ENCODE data around the gene MRPS34.

Gene MRPS34

DNA sequence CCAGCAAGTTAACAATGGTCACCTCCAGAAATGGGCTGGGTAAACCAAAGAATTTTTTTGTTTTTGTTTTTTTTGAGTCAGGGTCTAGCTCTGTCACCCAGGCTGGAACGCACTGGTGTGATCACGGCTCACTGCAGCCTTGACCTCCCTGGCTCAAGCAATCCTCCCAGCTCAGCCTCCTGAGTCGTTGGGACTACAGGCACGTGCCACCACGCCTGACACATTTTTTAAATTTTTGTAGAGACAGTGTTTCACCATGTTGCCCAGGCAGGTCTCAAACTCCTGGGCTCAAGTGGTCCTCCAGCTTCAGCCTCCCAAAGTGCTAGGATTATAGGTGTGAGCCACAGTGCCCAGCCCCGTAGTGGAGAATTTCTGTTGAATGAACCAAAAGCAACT, 7.7 kb upstream of the MRPS34 start:
- TF ChIP-seq TAF1 (IDR thresholded peaks at IDR 0.05; ENCODE audit: borderline replicate concordance, insufficient read depth, low read length), result no peak
- TF ChIP-seq FOXP2 (optimal IDR thresholded peaks at IDR 0.05; ENCODE audit: borderline replicate concordance, extremely low read depth, extremely low read length, insufficient read depth), result no peak
- TF ChIP-seq POLR2AphosphoS5 (IDR thresholded peaks at IDR 0.05; ENCODE audit: low read depth, low read length), result no peak
- no peak for TF ChIP-seq REST (IDR thresholded peaks at IDR 0.05; ENCODE audit: insufficient read depth in 1 of 2, low read depth in 2 of 2, low read length in 2 of 2)
- TF ChIP-seq SIN3A (IDR thresholded peaks at IDR 0.05; ENCODE audit: borderline replicate concordance, insufficient read depth, low read length), result no peak

- TF ChIP-seq FOXP2 (optimal IDR thresholded peaks at IDR 0.05; ENCODE audit: borderline replicate concordance, extremely low read depth, extremely low read length, insufficient read depth) (no peak), REST (IDR thresholded peaks at IDR 0.05; ENCODE audit: insufficient read depth in 1 of 2, low read depth in 2 of 2, low read length in 2 of 2) (no peak), TAF1 (IDR thresholded peaks at IDR 0.05; ENCODE audit: borderline replicate concordance, insufficient read depth, low read length) (no peak), POLR2AphosphoS5 (IDR thresholded peaks at IDR 0.05; ENCODE audit: low read depth, low read length) (0 out of 2 replicates have a peak, but pooled peaks have one; percentile 17), SIN3A (IDR thresholded peaks at IDR 0.05; ENCODE audit: borderline replicate concordance, insufficient read depth, low read length) (no peak)
These were observed 7.1 kb upstream of the MRPS34 start for GRCh38 chr16:1779741-1780676.

DNA sequence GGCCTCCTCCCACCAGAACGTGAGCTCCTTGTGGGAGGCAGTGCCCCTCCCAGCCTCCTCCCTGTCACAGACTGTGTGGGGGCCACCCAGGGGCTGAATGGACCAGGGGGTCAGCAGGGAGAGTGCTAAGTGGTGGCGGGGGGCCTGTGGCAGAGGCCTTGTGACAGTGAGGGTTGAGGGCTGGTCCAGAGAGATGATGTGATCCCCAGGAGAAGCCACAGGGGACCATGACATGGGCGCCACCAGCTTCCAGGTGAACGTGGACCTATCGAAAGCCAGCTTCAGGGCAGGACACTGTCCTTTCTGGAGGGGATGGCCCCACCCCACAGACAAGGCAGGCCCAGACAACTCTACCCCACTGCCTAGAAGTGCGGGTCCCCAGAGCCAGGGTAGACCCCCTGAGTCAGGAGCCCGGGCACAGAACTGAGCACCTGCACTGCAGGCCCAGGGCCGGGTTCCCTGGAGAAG, 6.3 kb upstream of the MRPS34 start:
- TF ChIP-seq TAF1 (IDR thresholded peaks at IDR 0.05; ENCODE audit: borderline replicate concordance, insufficient read depth, low read length) (no peak), POLR2AphosphoS5 (IDR thresholded peaks at IDR 0.05; ENCODE audit: low read depth, low read length) (peak; percentile 8; the same call in 1 of the 2 replicates)

DNA sequence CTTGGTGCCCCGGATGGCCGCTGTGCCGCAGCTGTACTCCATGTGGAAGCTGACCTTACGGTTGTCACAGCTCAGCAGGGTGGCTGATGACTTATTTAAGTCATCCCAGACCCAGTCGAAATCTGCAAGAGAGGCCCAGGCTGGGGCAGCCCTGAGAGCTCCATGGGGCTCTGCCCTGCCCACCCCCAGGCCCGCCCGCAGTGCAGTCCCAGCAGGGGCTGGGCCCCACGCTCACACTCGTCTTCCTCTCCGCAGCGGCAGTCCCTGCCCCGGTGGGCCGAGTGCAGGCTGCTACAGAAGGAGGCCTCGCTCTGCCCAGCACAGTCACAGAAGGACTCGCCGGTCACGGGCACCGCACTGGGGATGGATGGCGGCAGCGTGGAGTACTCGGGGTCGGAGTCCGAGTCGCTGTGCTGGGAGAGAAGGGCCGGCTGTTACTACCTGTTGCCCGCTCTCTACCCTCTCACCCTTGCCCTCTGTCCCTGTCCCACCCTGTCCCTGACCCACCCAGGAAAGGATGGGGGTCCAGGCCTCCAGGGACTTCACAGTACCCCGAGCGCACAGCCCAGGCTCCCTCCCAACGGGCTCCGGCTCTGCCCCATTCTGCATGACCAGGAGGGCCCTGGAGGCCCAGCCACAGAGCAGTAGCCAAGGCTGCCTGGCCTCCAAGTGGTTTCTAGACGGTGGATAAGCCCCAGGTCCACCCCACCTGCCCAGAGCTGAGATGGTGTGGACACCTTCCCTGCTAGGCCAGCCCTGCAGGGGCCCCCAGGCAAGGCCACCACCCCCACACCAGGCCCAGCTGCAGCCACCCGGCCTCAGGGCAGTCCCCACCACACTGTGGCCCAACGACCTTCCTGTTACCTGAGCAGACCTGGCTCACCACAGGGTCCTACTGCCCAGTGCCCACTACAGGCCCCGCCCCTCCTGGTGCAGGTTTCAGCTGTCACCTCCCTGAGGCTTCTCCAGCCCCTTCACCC, 5.6 kb upstream of the MRPS34 start:
- TF ChIP-seq FOXP2 (optimal IDR thresholded peaks at IDR 0.05; ENCODE audit: borderline replicate concordance, extremely low read depth, extremely low read length, insufficient read depth) (no peak), REST (IDR thresholded peaks at IDR 0.05; ENCODE audit: insufficient read depth in 1 of 2, low read depth in 2 of 2, low read length in 2 of 2) (no peak), SIN3A (IDR thresholded peaks at IDR 0.05; ENCODE audit: borderline replicate concordance, insufficient read depth, low read length) (no peak), POLR2AphosphoS5 (IDR thresholded peaks at IDR 0.05; ENCODE audit: low read depth, low read length) (no peak), TAF1 (IDR thresholded peaks at IDR 0.05; ENCODE audit: borderline replicate concordance, insufficient read depth, low read length) (no peak)
